Breast epithelium (tissue), 3 donors: Measurements from ENCODE around the gene CHST7.

Experiments
- POLR2A ChIP-seq: fragments of 450-650 bp; IDR thresholded peaks from one replicate; pipeline ENCODE4 v1.6.1; 2016; ENCODE audit warnings: antibody characterized with exemption, mild to moderate bottlenecking, moderate library complexity
- POLR2AphosphoS5 ChIP-seq, 3 donors: sonication (generic); formaldehyde crosslinking; IDR thresholded peaks; one replicate each; pipeline ENCODE4 v1.6.1; 2017; ENCODE audit warnings: antibody characterized with exemption in 3 of 3

DNA sequence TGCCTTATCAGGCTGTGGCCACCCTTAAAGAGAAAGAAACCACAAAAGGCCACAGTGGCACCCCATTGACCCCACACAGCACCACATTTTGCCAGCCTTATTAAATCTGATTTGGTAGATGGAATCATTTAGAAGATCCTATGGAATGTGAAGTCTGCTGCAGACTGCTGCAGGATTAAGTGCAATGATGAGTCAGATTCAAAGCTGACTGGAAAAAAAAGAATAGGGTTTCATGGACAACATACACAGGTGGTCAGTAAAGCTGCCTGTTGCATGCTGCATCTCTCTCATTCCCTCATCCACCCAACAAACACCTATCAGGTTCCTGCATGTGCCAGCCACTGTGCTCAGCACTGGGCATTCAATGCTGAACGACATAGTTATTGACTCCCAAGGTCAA lies 56.6 kb downstream of the CHST7 start:
- TF ChIP-seq POLR2A: no peak
- TF ChIP-seq POLR2AphosphoS5 (IDR thresholded peaks at IDR 0.05): no peak
